ENCODE measurements around the gene KHDC4. TPM values are rescaled to one million over a fixed set of nuclear protein-coding genes. Genes with fewer than 3 reads are reported as not detected.

Gene KHDC4
- total RNA-seq, 4 donors from 2014 or later: 18.2 to 46.3 (median 26.3) TPM

DNA sequence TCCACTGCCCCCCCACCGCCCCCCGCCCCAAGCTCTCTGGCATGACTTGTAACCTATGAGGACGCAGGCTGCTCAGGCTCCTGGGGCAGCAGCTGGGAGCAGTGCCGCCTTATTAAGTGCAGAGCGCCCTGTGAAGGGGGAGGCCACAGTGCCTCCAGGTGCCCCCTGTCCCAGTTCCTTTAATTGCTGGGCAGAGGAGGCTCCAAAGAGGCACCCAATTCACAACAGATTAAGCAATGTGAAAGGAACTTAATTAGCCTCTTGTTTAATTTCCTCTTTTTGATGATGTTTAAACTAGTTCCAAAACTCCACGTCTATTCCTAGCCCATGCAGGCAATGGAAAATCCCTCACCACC lies 10.2 kb upstream of the KHDC4 start:
- intact Hi-C loops (cut with DNase I; ENCODE audit: low total_unique reads): no loop called here
- H3K27me3 ChIP-seq: no peaks in the 10 kb centered on the region
- in situ Hi-C loops (cut with MboI; ENCODE audit: low sequenced_read_pairs in 4 of 4): no loop called here
- ATAC-seq (no peak), DNase-seq (no peak)
- H3K4me3 ChIP-seq: no peak overlapping the region
- H3K27ac ChIP-seq: peak overlapping the region in 1 of 4 donors; percentile 22
- H3K36me3 ChIP-seq: peaks cover 0 to 29% of the 10 kb centered on the region in 2 donors
- no peaks in the 10 kb centered on the region for H3K9me3 ChIP-seq
- peaks cover 10 to 14% of the 10 kb centered on the region in 2 donors for H3K4me1 ChIP-seq
- TF ChIP-seq, protein P1, sequence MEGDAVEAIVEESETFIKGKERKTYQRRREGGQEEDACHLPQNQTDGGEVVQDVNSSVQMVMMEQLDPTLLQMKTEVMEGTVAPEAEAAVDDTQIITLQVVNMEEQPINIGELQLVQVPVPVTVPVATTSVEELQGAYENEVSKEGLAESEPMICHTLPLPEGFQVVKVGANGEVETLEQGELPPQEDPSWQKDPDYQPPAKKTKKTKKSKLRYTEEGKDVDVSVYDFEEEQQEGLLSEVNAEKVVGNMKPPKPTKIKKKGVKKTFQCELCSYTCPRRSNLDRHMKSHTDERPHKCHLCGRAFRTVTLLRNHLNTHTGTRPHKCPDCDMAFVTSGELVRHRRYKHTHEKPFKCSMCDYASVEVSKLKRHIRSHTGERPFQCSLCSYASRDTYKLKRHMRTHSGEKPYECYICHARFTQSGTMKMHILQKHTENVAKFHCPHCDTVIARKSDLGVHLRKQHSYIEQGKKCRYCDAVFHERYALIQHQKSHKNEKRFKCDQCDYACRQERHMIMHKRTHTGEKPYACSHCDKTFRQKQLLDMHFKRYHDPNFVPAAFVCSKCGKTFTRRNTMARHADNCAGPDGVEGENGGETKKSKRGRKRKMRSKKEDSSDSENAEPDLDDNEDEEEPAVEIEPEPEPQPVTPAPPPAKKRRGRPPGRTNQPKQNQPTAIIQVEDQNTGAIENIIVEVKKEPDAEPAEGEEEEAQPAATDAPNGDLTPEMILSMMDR (IDR thresholded peaks at IDR 0.05 in 4 of 5, conservative IDR thresholded peaks at IDR 0.05 in 1 of 5): no peak
- TF ChIP-seq POLR2A (IDR thresholded peaks at IDR 0.05): no peak

DNA sequence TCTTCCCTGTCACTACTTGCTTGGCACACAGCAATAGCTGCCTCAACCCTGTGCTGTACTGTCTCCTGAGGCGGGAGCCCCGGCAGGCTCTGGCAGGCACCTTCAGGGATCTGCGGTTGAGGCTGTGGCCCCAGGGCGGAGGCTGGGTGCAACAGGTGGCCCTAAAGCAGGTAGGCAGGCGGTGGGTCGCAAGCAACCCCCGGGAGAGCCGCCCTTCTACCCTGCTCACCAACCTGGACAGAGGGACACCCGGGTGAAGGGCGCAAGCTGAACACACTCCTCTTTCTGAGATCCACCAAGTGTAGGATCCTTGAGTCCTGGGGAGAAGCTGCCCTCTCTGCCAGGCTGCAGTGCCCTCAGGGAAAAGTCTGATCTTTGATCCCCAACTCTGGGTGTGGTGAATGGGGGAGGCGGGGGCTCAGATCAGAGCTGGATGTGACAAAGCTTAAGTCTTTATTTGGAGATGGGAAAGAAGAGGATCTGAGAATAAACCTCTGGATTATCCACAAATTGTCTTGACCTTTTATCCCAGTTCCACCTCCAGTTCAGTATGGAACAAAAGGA lies 8.4 kb upstream of the KHDC4 start:
- no peak for ATAC-seq
- intact Hi-C loops (cut with DNase I; ENCODE audit: low total_unique reads): no loop called here

DNA sequence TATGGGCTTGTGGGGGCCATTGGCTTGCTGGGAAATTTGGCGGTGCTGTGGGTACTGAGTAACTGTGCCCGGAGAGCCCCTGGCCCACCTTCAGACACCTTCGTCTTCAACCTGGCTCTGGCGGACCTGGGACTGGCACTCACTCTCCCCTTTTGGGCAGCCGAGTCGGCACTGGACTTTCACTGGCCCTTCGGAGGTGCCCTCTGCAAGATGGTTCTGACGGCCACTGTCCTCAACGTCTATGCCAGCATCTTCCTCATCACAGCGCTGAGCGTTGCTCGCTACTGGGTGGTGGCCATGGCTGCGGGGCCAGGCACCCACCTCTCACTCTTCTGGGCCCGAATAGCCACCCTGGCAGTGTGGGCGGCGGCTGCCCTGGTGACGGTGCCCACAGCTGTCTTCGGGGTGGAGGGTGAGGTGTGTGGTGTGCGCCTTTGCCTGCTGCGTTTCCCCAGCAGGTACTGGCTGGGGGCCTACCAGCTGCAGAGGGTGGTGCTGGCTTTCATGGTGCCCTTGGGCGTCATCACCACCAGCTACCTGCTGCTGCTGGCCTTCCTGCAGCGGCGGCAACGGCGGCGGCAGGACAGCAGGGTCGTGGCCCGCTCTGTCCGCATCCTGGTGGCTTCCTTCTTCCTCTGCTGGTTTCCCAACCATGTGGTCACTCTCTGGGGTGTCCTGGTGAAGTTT lies 7.8 kb upstream of the KHDC4 start:
- H3K4me1 ChIP-seq: peaks cover 15 to 26% of the 10 kb centered on the region in 2 donors
- intact Hi-C loops (cut with DNase I; ENCODE audit: low total_unique reads) (no loop called here), in situ Hi-C loops (cut with MboI; ENCODE audit: low sequenced_read_pairs in 4 of 4) (no loop called here)
- peak overlapping the region; percentile 2 to 73 (median 68) for H3K27ac ChIP-seq
- no peak overlapping the region for H3K4me3 ChIP-seq
- TF ChIP-seq POLR2A (IDR thresholded peaks at IDR 0.05): no peak
- TF ChIP-seq, protein P1 (IDR thresholded peaks at IDR 0.05 in 4 of 5, conservative IDR thresholded peaks at IDR 0.05 in 1 of 5): no peak
- H3K9me3 ChIP-seq: no peaks in the 10 kb centered on the region
- peaks cover 0 to 5% of the 10 kb centered on the region in 2 donors for H3K36me3 ChIP-seq
- no peak for ATAC-seq
- no peak for DNase-seq
- H3K27me3 ChIP-seq: no peaks in the 10 kb centered on the region

More for the DNA sequence above, 8.4 kb upstream of the KHDC4 start:
- Histone ChIP-seq H3K27ac (peak overlapping the region; percentile 2 to 70 (median 54)), H3K27me3 (no peaks in the 10 kb centered on the region), H3K4me1 (peaks cover 15 to 26% of the 10 kb centered on the region in 2 donors), H3K36me3 (peaks cover 0 to 11% of the 10 kb centered on the region in 2 donors), H3K4me3 (no peak overlapping the region), H3K9me3 (no peaks in the 10 kb centered on the region)
- in situ Hi-C loops (cut with MboI; ENCODE audit: low sequenced_read_pairs in 4 of 4): no loop called here
- no peak for DNase-seq
- TF ChIP-seq, protein P1 (IDR thresholded peaks at IDR 0.05 in 4 of 5, conservative IDR thresholded peaks at IDR 0.05 in 1 of 5): no peak
- TF ChIP-seq POLR2A (IDR thresholded peaks at IDR 0.05): no peak

DNA sequence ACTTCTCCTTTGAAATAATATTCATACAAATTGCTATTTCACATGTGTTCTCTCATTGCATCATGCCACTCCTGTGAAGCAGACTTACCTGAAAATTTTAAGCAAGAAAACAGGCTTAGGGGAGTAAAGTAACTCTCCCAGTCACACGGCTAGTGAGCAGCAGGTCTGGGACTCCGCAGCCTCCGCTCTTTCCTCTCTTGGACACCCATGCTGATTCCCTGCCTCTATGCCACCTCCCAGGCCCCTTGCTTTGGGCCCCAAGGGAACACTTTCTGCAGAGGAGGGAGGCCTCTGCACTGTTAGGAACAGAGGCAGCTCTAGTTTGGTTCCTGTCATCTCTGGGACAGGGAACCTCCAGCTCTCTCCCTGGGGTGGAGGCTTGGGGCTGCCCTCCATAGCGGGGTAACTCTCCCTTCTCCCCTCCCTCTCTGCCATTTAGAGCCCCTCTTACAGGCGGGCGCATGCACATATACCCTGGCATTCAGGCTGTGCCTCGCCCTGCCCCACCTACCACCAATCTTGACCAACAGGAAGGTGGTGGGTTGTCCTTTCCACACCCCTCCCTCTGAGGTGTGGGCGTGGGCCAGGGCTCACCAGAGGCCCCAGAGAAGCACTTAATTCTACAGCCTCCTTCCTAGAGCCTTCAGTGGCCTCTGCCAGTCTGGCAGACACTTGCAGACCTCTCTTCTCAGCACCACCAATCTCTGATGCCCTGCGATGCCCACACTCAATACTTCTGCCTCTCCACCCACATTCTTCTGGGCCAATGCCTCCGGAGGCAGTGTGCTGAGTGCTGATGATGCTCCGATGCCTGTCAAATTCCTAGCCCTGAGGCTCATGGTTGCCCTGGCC lies 7.0 kb upstream of the KHDC4 start, which contains the start of gene RXFP4:
Gene RXFP4 (plus strand): TSS at position 646 of the 852 bp plus-strand sequence. CDS start 72 bp downstream, at position 718.
- intact Hi-C loops (cut with DNase I; ENCODE audit: low total_unique reads) (no loop called here), in situ Hi-C loops (cut with MboI; ENCODE audit: low sequenced_read_pairs in 4 of 4) (no loop called here)
- Histone ChIP-seq H3K4me1 (peaks cover 15 to 26% of the 10 kb centered on the region in 2 donors), H3K9me3 (no peaks in the 10 kb centered on the region), H3K27me3 (no peaks in the 10 kb centered on the region), H3K36me3 (no peaks in the 10 kb centered on the region), H3K27ac (peak within 1 kb of the TSS; percentile 46 to 73 (median 68)), H3K4me3 (no peak within 1 kb of the TSS)
- no peak for ATAC-seq
- no peak for TF ChIP-seq POLR2A (IDR thresholded peaks at IDR 0.05)
- TF ChIP-seq, protein P1 (IDR thresholded peaks at IDR 0.05 in 4 of 5, conservative IDR thresholded peaks at IDR 0.05 in 1 of 5): no peak
- DNase-seq: no peak
